GM19025 (cell line): ENCODE results near the gene CORT.
"Not testable (repeated sequence)": the region's sequence is repeated elsewhere in the genome, so short reads cannot be mapped to it uniquely, and the experiment has no call there.

ENCODE experiments used
- ATAC-seq: cut with Tn5 transposase; IDR thresholded peaks from one replicate; pipeline ENCODE4 v1.9.1; 2021; ENCODE audit warnings: mild to moderate bottlenecking, low read depth, moderate library complexity; ENCODE audit not compliant: unreplicated experiment

Gene CORT

DNA sequence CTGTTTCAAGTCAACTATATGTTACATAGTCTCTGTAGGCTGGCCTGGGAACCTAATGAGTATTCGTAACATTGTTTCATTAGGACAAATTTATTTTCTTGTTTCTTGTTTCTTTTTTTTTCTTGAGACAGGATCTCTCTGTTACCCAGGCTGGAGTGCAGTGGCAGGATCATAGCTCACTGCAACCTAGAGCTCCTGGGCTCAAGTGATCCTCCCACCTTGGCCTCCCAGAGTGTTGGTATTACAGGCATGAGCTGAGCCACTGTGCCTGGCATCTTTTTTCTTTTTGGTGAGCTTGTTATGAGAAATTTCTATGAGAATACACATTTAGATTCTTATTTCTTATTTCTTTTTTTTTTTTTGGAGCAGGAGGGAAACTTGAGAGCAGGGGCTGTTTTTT is 12.8 kb upstream of the CORT start:
- ATAC-seq = no peak

DNA sequence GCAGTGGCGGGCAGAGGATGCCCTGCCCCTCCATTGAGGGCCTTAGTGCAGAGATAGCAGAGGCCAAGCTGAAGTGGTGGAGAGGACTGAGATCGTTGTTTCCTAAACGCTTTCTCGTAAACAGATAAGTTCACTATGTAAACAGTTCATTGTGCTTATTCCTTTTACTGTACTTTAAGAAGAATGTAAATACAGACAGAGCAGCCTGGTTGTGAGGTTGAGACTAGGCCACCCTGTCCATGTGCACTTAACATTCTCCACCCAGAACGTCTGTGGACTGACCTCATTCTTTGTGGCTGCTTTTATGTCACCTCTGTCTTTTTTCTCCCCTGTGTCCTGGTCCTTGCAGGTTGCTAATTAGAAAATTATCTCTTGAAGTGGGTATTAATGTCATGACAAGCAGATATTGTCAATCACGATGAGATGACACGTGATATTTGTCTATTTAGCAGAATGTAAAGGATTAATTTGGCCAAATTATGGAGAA is 11.1 kb upstream of the CORT start:
- no peak for ATAC-seq

DNA sequence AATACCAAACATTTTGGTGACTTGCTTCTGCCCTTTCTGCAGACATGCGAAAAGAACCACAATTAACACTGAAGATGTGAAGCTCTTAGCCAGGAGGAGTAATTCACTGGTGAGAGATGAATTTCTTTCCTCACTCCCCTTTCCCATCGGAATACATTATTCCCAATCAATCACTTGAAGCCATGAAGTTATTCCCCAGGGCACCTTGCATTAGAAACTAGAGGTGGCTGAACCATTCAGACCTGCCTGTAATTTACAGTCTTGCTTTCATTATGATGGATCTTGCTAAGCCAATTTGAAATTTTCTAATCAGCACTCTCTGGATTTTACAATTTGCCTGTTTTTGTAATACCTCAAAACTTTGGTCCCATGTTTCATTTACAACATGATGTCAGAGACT is 9.5 kb upstream of the CORT start:
- ATAC-seq = no peak

DNA sequence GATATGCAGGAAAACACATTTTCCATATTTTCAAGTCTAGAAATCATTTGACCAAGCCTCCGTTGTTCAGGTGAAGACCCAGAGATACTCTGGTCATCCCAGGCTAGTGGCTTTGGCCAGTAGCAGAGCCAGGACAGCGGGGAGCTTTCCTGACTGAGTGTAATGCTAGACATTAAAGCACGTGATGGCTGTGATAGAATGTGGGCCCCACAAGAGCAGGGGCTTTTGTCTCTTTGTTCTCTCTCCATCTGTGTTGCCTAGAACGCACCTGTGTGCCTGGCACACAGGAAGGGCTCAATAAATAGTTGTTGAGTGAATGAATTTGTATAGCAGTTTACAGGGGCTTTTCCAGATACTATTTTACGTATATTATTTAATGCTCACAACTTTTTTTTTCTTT is 9.0 kb upstream of the CORT start:
- ATAC-seq = no peak

- ATAC-seq = no peak
These were observed 5.6 kb upstream of the CORT start for GRCh38 chr1:10444248-10444647.

- no peak for ATAC-seq
These were observed 4.9 kb upstream of the CORT start for GRCh38 chr1:10444795-10445397.

- no peak for ATAC-seq
These were observed 2.9 kb upstream of the CORT start for GRCh38 chr1:10446790-10447422.

DNA sequence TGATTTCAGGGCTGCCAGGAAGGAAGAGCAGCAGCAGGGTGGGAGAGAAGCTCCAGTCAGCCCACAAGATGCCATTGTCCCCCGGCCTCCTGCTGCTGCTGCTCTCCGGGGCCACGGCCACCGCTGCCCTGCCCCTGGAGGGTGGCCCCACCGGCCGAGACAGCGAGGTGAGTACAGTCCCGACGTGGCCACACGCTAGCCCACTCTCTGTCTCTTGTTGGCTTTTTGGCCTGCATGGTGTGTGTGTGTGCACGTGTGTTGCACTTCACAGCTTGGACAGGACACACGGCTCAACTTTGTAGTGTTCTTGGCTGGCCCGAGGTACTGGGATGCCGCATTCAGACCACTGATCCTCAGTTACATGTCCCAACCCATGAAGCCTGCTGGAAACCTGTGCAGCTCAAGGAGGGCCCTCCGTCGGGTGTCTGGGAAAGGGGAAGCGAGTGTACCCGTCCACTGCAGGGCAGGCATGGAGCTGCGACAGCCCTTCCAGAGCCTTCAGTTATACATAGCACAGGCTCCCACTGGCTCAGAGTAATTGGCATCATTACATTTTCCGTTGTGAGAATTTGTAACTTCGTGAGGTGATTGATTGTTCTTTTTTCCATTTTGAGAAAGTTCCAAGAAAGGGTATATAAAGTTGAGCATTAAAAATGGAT is 454 bp downstream of the CORT start:
- no peak for ATAC-seq

GRCh38 chr1:10450836-10451235 is 1.0 kb downstream of the CORT start:
- no peak for ATAC-seq

DNA sequence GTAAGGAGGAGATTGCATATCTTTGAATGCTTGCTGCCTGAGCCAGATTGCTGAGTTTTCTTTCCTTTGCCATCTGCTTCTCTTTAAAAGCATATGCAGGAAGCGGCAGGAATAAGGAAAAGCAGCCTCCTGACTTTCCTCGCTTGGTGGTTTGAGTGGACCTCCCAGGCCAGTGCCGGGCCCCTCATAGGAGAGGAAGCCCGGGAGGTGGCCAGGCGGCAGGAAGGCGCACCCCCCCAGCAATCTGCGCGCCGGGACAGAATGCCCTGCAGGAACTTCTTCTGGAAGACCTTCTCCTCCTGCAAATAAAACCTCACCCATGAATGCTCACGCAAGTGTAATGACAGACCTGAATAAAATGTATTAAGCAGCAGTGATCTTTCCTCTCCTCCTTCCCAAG is 1.5 kb downstream of the CORT start:
- ATAC-seq = no peak

GRCh38 chr1:10456048-10456447 is 6.2 kb downstream of the CORT start:
- no peak for ATAC-seq

DNA sequence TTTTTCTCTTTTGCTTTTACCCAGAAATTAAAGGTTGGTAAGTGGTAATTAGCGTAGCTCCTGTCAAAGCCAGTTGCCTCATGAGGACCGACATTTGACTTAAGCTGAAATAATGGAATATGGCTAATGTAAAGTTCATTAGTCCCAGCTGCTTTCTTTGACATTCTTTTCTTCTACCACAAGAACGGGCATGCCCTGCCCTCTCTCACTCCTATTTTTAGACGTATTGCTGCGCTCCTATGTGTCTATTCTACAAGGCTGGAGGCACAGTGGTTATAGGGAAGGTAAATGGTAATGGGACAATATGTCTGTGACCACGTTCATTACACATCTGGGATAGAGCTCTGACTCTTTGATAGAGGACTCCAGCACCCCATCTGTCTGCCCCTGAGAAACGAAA is 6.8 kb downstream of the CORT start:
- no peak for ATAC-seq

GRCh38 chr1:10457462-10457861 is 7.6 kb downstream of the CORT start:
- not testable (repeated sequence) for ATAC-seq

- no peak for ATAC-seq
These were observed 8.0 kb downstream of the CORT start for GRCh38 chr1:10457875-10458274.

DNA sequence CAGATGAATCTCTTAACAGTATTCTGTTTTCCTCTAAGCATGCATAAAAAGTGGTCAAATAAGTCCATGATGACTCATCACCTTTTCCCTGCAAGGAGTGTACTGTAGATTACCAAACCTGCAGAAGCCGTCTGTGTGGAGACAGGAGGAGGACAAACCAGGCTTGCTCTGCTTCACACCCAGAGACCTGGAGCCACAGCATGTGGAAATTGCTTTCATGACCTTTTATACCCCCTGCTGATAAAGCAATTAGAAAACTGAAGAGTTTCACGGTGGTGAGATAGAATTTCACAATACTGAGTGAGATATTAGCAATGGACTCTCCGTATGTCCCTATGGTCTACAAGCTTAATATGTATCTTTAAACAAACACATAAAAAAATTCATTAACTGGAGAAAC is 9.4 kb downstream of the CORT start:
- no peak for ATAC-seq

DNA sequence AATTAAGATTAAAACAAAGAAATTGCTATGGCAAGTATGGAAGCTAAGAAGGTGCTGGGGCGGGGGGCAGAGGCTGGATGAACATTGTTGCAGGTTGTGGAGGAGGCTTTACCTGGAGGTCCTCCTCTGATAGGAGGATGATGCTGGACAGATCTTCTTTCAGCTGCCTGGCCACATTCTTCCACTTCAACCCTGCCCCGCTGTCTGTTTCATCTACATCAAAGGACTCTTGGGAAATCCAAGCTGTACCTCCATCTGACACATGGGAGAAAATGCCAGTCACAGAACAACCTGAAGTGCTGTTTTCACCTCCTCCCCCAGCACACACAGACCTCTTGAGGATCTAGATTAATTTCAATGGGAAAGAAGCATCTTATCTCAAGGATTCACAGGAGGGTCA is 17.2 kb downstream of the CORT start:
- ATAC-seq = no peak

GRCh38 chr1:10470043-10470442 is 20.2 kb downstream of the CORT start:
- no peak for ATAC-seq

DNA sequence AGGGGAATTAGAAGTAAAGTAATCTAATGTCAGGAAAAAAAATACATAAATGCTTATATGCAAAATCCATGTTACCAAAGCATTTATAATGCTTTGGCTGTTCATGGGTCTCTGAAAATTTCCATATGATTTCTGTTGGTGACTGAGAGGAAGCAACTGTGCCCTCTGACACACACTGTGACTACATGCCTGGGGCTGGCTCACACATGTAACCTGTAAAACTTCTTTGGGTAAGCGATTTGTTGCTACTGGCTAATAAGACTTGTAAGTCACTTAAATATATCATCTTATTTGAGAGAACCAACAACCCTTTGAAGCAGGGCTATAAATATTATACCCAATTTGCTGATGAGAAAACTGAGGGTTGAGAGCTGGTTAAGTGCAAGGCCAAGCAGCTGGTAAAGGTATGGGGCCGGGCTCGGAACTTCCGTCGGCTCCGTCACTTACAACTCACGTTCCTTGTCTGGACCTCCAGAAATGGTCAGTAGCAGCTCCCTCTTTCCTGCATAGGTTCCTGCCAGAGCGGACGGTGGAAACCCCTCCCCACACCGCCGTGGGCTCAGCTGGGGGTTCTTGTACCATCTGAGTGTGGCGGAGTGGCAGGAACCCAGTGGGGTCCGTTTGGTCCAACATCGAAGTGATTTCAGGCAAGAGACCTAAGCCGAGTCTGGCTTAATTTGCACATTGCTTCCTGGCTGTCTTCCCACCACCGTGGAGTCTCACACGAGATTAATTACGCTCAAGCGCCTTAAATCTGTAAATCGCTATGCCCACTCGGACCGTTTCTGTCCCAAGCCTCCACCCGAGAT is 21.8 kb downstream of the CORT start:
- no peak for ATAC-seq

DNA sequence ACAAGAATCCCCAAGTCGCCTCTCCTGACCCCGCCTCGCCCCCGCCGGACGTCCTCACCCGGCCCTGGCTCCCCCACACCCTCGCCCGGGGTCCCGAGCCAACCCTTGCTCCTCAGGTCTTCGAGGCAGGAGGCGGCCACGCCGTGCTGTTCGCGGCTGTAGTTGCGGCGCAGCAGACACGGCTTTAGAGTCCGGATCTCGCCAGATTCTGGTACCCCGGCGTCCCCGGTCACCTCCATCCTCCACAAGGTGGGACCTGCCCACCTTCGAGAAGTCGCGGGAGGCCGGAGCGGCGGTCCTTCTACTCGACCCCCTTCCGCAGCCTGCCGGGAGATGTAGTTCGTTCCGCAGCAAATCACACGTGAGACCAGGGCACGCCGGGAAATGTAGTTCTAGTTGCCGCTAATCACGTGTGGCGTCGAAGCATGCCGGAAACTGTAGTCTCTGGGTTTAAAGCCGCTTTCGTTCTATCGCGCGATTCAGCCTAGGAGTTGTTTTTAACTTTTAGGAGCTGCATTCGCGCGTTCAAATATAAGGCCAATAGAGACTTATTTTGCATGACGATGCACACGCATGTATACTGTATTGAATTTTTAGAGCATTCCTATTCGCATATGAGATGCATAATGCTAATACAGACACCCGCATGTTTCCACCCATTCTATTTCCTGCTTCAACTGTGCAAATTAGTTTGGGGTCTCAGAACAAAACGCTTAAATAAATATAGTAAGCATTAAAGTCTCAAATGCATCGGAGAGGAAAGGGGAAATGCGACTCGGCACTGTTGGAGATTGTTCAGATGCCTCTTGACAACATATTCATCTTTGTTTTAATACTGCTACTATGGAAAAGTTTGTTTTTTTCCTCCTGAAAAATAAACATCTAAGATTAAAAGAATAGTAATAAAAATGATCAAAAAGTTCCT is 22.7 kb downstream of the CORT start, which contains the start of gene DFFA:
DFFA (minus strand) TSS at position 310 of the 925 bp plus-strand sequence; CDS start at position 239, 71 bp downstream.
- ATAC-seq = peak; percentile 76
